Esophagus muscularis mucosa (tissue), 4 donors: Measurements from ENCODE around the gene MDGA2. TPM values are rescaled to one million over a fixed set of nuclear protein-coding genes. Genes with fewer than 3 reads are reported as not detected.

Experiments
- DNase-seq: peaks from one replicate; pipeline ENCODE4 v3.0.0-alpha.2; 2017; ENCODE audit errors: extremely low spot score
- H3K27ac ChIP-seq, 4 donors: fragments of 200-600 bp; sonication (generic); replicated peaks in 1 of 4; 1 replicate in 3 of 4; 2 replicates in 1 of 4; pipeline ENCODE4 v1.5.1; 2016 to 2019; ENCODE audit warnings: mild to moderate bottlenecking in 1 of 4
- H3K27me3 ChIP-seq, 4 donors: fragments of 200-600 bp; sonication (generic); one replicate each; pipeline versions ENCODE4 v1.5.1 to v1.6.0; 2016 to 2019
- H3K36me3 ChIP-seq, 4 donors: fragments of 200-600 bp; sonication (generic); one replicate each; pipeline ENCODE4 v1.5.1; 2016 to 2019
- H3K4me1 ChIP-seq, 4 donors: fragments of 200-600 bp; sonication (generic); one replicate each; pipeline ENCODE4 v1.5.1; 2016 to 2019
- H3K4me3 ChIP-seq, 4 donors: fragments of 200-600 bp; sonication (generic); 1 replicate in 2 of 4; 2 replicates in 2 of 4; pipeline ENCODE4 v1.5.1; 2016 to 2019; ENCODE audit warnings: mild to moderate bottlenecking in 4 of 4, moderate library complexity in 1 of 4
- H3K9me3 ChIP-seq, 4 donors: fragments of 200-600 bp; sonication (generic); 1 replicate in 3 of 4; 2 replicates in 1 of 4; pipeline ENCODE4 v1.5.1; 2016 to 2019
- EP300 ChIP-seq: sonication (generic); formaldehyde crosslinking; IDR thresholded peaks from one replicate; pipeline ENCODE4 v1.6.1; 2017; ENCODE audit warnings: antibody characterized with exemption
- POLR2A ChIP-seq: fragments of 450-650 bp; IDR thresholded peaks from one replicate; pipeline ENCODE4 v1.6.1; 2017; ENCODE audit warnings: antibody characterized with exemption, moderate library complexity, mild to moderate bottlenecking, low read depth
- POLR2AphosphoS5 ChIP-seq, 2 donors: sonication (generic); formaldehyde crosslinking; IDR thresholded peaks; one replicate each; pipeline ENCODE4 v1.6.1; 2017; ENCODE audit warnings: antibody characterized with exemption in 2 of 2
- WGBS: methylation state at CpG from one replicate; pipeline ENCODE4 v1.1.5; 2018; 5-methylcytosine and 5-hydroxymethylcytosine counted together
- intact Hi-C: fragments of 100-400 bp; cut with DNase I; formaldehyde crosslinking; loops from one replicate; pipeline ENCODE4 v1.15.1; 2023
- total RNA-seq, 4 donors: library from RNA; depleted of rRNA; stranded (reverse); fragments of >200 nt; gene quantifications; one replicate each; pipeline versions ENCODE4 v1.1.0 to v1.2.1, GENCODE V29; 2016
- TF ChIP-seq, protein P1 (sequence below), 3 experiments: fragments of 200-600 bp in 2 of 3; fragments of 450-650 bp in 1 of 3; sonication (generic) in 2 of 3; IDR thresholded peaks; one replicate each; pipeline ENCODE4 v1.5.1; 2017 to 2019; ENCODE audit warnings: antibody characterized with exemption in 3 of 3, mild to moderate bottlenecking in 2 of 3, moderate library complexity in 1 of 3

The MDGA2 gene
- total RNA-seq, 4 donors from 2014 or later: under 0.01 TPM; not detected in 3

DNA sequence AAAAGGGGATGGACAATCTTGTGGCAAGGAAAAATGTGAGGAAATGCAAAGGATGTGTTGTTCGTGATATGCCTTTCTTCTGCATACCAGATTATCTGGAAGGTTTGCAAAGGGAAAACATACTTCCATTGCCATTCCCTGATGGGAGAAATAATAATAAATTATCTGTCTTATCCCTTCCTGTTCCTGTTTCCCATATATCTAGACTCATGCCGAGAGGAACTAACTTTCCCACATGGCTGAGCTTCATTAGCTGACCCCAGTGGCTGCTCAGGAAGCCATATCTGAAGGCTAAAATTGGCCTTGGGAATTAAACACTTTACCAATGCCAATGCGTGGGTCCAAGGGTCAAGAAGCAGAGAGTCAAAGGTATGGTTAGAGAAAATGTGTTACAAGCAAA lies 439.8 kb downstream of the MDGA2 start:
- Histone ChIP-seq H3K4me1 (no peaks in the 10 kb centered on the region), H3K27me3 (no peaks in the 10 kb centered on the region), H3K27ac (no peak overlapping the region), H3K4me3 (no peak overlapping the region), H3K36me3 (no peaks in the 10 kb centered on the region), H3K9me3 (no peaks in the 10 kb centered on the region)
- WGBS: 83% methylated on average over 3 of the region's 3 CpGs
- intact Hi-C loops: no loop called here
- DNase-seq: no peak
- TF ChIP-seq, protein P1, sequence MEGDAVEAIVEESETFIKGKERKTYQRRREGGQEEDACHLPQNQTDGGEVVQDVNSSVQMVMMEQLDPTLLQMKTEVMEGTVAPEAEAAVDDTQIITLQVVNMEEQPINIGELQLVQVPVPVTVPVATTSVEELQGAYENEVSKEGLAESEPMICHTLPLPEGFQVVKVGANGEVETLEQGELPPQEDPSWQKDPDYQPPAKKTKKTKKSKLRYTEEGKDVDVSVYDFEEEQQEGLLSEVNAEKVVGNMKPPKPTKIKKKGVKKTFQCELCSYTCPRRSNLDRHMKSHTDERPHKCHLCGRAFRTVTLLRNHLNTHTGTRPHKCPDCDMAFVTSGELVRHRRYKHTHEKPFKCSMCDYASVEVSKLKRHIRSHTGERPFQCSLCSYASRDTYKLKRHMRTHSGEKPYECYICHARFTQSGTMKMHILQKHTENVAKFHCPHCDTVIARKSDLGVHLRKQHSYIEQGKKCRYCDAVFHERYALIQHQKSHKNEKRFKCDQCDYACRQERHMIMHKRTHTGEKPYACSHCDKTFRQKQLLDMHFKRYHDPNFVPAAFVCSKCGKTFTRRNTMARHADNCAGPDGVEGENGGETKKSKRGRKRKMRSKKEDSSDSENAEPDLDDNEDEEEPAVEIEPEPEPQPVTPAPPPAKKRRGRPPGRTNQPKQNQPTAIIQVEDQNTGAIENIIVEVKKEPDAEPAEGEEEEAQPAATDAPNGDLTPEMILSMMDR (IDR thresholded peaks at IDR 0.05): no peak
- TF ChIP-seq POLR2AphosphoS5 (IDR thresholded peaks at IDR 0.05): no peak
- no peak for TF ChIP-seq POLR2A
- no peak for TF ChIP-seq EP300

GRCh38 chr14:47226877-47227520 lies 448.4 kb downstream of the MDGA2 start:
- no peak overlapping the region for H3K27ac ChIP-seq
- H3K36me3 ChIP-seq: no peaks in the 10 kb centered on the region
- intact Hi-C loops: no loop called here
- H3K4me3 ChIP-seq: no peak overlapping the region
- no peaks in the 10 kb centered on the region for H3K9me3 ChIP-seq
- H3K4me1 ChIP-seq: no peaks in the 10 kb centered on the region
- no peaks in the 10 kb centered on the region for H3K27me3 ChIP-seq
- WGBS: 51% methylated on average over 5 of the region's 5 CpGs
- no peak for DNase-seq
- TF ChIP-seq POLR2A (no peak), EP300 (no peak), POLR2AphosphoS5 (IDR thresholded peaks at IDR 0.05) (no peak)
- TF ChIP-seq, protein P1 (IDR thresholded peaks at IDR 0.05): no peak

GRCh38 chr14:47223656-47224055 lies 451.7 kb downstream of the MDGA2 start:
- intact Hi-C loops: no loop called here

DNA sequence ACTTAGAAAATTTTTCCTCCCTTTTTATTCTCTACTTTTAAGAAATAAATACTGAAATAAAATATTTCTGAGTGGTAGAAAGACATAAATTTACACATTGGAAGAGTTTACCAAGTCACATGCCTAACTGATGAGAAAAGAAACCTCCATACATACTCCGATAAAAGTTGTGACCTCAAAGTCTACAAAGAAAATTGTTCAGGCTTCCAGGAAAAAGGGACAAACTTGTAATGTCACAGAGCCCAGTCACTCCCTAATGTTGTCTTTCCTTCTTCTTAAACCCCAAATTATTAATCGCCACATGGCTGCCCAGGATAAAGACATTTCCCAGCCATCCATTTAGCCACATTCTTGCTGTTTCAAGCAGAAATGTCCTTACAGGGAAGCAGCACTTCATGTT lies 455.3 kb downstream of the MDGA2 start:
- Histone ChIP-seq H3K4me1 (no peaks in the 10 kb centered on the region), H3K9me3 (no peaks in the 10 kb centered on the region), H3K27ac (no peak overlapping the region), H3K27me3 (no peaks in the 10 kb centered on the region), H3K4me3 (no peak overlapping the region), H3K36me3 (no peaks in the 10 kb centered on the region)
- no peak for TF ChIP-seq POLR2A
- no peak for TF ChIP-seq POLR2AphosphoS5 (IDR thresholded peaks at IDR 0.05)
- TF ChIP-seq EP300: no peak
- TF ChIP-seq, protein P1 (IDR thresholded peaks at IDR 0.05): no peak
- no peak for DNase-seq
- intact Hi-C loops: no loop called here
- WGBS: 62% methylated on average over 2 of the region's 2 CpGs

More at GRCh38 chr14:47223656-47224055, 451.7 kb downstream of the MDGA2 start:
- WGBS: 80% methylated on average over 4 of the region's 4 CpGs
- Histone ChIP-seq H3K27me3 (no peaks in the 10 kb centered on the region), H3K27ac (no peak overlapping the region), H3K4me3 (no peak overlapping the region), H3K4me1 (no peaks in the 10 kb centered on the region), H3K9me3 (no peaks in the 10 kb centered on the region), H3K36me3 (no peaks in the 10 kb centered on the region)
- TF ChIP-seq EP300 (no peak), POLR2AphosphoS5 (IDR thresholded peaks at IDR 0.05) (no peak), POLR2A (no peak)
- TF ChIP-seq, protein P1 (IDR thresholded peaks at IDR 0.05): no peak
- no peak for DNase-seq

- Histone ChIP-seq H3K4me1 (no peaks in the 10 kb centered on the region), H3K27me3 (no peaks in the 10 kb centered on the region), H3K27ac (no peak overlapping the region), H3K9me3 (no peaks in the 10 kb centered on the region), H3K4me3 (no peak overlapping the region), H3K36me3 (no peaks in the 10 kb centered on the region)
- DNase-seq: no peak
- WGBS: 100% methylated on average over 1 of the region's 1 CpG
- no peak for TF ChIP-seq POLR2A
- TF ChIP-seq, protein P1 (IDR thresholded peaks at IDR 0.05): no peak
- no peak for TF ChIP-seq EP300
- no peak for TF ChIP-seq POLR2AphosphoS5 (IDR thresholded peaks at IDR 0.05)
- intact Hi-C loops: no loop called here
Measured at GRCh38 chr14:47211263-47211662, 464.1 kb downstream of the MDGA2 start.
